ENCODE results near the gene C7.

- TF ChIP-seq POLR2A (IDR thresholded peaks at IDR 0.05), result no peak
- TF ChIP-seq POLR2AphosphoS5 (IDR thresholded peaks at IDR 0.05), result no peak
- TF ChIP-seq CTCF (IDR thresholded peaks at IDR 0.05), result no peak
- no peak for TF ChIP-seq EP300 (IDR thresholded peaks at IDR 0.05; ENCODE audit: low read depth)
Measured at GRCh38 chr5:40877371-40877988, 31.8 kb upstream of the C7 start.

Measured in transverse colon (tissue), 4 donors.